HCT116 (cell line): ENCODE results near the gene RHOH. TPM values are rescaled to one million over a fixed set of nuclear protein-coding genes. Genes with fewer than 3 reads are reported as not detected.

Experiments used
- ATAC-seq: fragments of 200-7000 bp; cut with Tn5 transposase; 2 replicates; pipeline ENCODE4 v1.9.1; 2020; ENCODE audit warnings: mild to moderate bottlenecking, moderate library complexity
- BruUV-seq: library from RNA; stranded (reverse); fragments of 400-500 nt; replicated peaks from 2 replicates; lab custom pipeline; 2021; lab: Mats Ljungman, UMichigan
- CTCF ChIA-PET: fragments of 300-600 bp; sonication (Branson Sonifier 250); formaldehyde crosslinking; loops from one replicate; lab custom pipeline; 2021; ENCODE audit warnings: antibody characterized with exemption; lab: Charles Lee
- POLR2A ChIA-PET: fragments of 300-600, 350-600 bp; sonication (Branson Sonifier 250); formaldehyde crosslinking; loops from one replicate; lab custom pipeline; 2021; ENCODE audit warnings: antibody characterized with exemption; lab: Charles Lee
- RAD21 ChIA-PET, 2 experiments: fragments of 300-600 bp; sonication (Branson Sonifier 250); formaldehyde crosslinking; loops; one replicate each; lab custom pipeline; 2023; ENCODE audit warnings: low total read pairs in 2 of 2; ENCODE audit not compliant: uncharacterized antibody in 2 of 2, unreplicated experiment in 2 of 2, low non-redundant PET in 1 of 2; lab: Charles Lee
- DNase-seq: peaks from one replicate; pipeline ENCODE4 v3.0.0-alpha.2; 2010; ENCODE audit warnings: low read depth, low spot score
- H2AFZ ChIP-seq: fragments of 200-600 bp; shearing (Covaris generic), sonication (generic); 2 replicates; pipeline ENCODE4 v1.6.1; 2017; ENCODE audit warnings: low read depth, mixed run types, mixed read lengths, antibody characterized with exemption, low read length; ENCODE audit not compliant: poor library complexity, severe bottlenecking
- H3K27ac ChIP-seq: 2 replicates; pipeline ENCODE4 v1.5.1; 2012; ENCODE audit warnings: low read depth, low read length
- H3K27me3 ChIP-seq: fragments of 200-600 bp; sonication (generic); 2 replicates; pipeline ENCODE4 v1.6.1; 2016; ENCODE audit warnings: mixed run types, low read length, mixed read lengths; ENCODE audit not compliant: insufficient read depth
- H3K36me3 ChIP-seq, 2 experiments: fragments of 200-500 bp in 1 of 2; fragments of 200-600 bp in 1 of 2; sonication (Bioruptor generic) in 1 of 2; sonication (generic) in 1 of 2; 2 replicates each; pipeline versions ENCODE4 v1.5.1 to v1.6.1; 2014 to 2016; ENCODE audit warnings: low read length in 2 of 2, inconsistent platforms in 1 of 2, mixed read lengths in 1 of 2, mixed run types in 1 of 2; ENCODE audit not compliant: insufficient read depth in 2 of 2, control insufficient read depth in 1 of 2
- H3K4me1 ChIP-seq, 2 experiments: fragments of 200-600 bp in 1 of 2; sonication (generic) in 1 of 2; 2 replicates each; pipeline versions ENCODE4 v1.5.1 to v1.6.1; 2012 to 2017; ENCODE audit warnings: low read length in 2 of 2, inconsistent platforms in 1 of 2, mild to moderate bottlenecking in 1 of 2, mixed read lengths in 1 of 2, mixed run types in 1 of 2, moderate library complexity in 1 of 2; ENCODE audit not compliant: insufficient read depth in 2 of 2, control insufficient read depth in 1 of 2
- H3K4me2 ChIP-seq: fragments of 200-600 bp; sonication (generic); 2 replicates; pipeline ENCODE4 v1.6.1; 2017; ENCODE audit warnings: mixed run types, low read length, mixed read lengths
- H3K4me3 ChIP-seq, 2 experiments: fragments of 200-600 bp in 1 of 2; sonication (generic) in 1 of 2; replicated peaks in 1 of 2; 2 replicates each; pipeline ENCODE4 v1.5.1; 2011 to 2016; ENCODE audit warnings: low read length in 2 of 2, control low read depth in 1 of 2, low read depth in 1 of 2, mild to moderate bottlenecking in 1 of 2, mixed read lengths in 1 of 2, mixed run types in 1 of 2
- H3K79me2 ChIP-seq: fragments of 200-600 bp; sonication (generic); 2 replicates; pipeline ENCODE4 v1.6.1; 2017; ENCODE audit warnings: mild to moderate bottlenecking, mixed run types, low read length, moderate library complexity, mixed read lengths; ENCODE audit not compliant: insufficient read depth
- H3K9ac ChIP-seq: fragments of 200-600 bp; sonication (generic); 2 replicates; pipeline ENCODE4 v1.6.1; 2016; ENCODE audit warnings: low read length, mixed read lengths
- H3K9me2 ChIP-seq: fragments of 200-600 bp; sonication (generic), shearing (Covaris generic); 2 replicates; pipeline ENCODE4 v1.6.1; 2017; ENCODE audit warnings: mixed run types, mild to moderate bottlenecking, moderate library complexity; ENCODE audit not compliant: insufficient read depth
- H3K9me3 ChIP-seq, 2 experiments: fragments of 200-500 bp in 1 of 2; fragments of 200-600 bp in 1 of 2; sonication (Bioruptor generic) in 1 of 2; sonication (generic) in 1 of 2; 2 replicates each; pipeline ENCODE4 v1.6.1; 2014 to 2017; ENCODE audit warnings: low read length in 2 of 2, mixed read lengths in 2 of 2, inconsistent platforms in 1 of 2, low read depth in 1 of 2, mild to moderate bottlenecking in 1 of 2, mixed run types in 1 of 2, moderate library complexity in 1 of 2; ENCODE audit not compliant: control insufficient read depth in 1 of 2, insufficient read depth in 1 of 2
- H4K20me1 ChIP-seq: fragments of 200-600 bp; sonication (generic), shearing (Covaris generic); 2 replicates; pipeline ENCODE4 v1.6.1; 2017; ENCODE audit warnings: mixed run types, mild to moderate bottlenecking, moderate library complexity; ENCODE audit not compliant: insufficient read depth
- CBX3 ChIP-seq: IDR thresholded peaks from 2 replicates; pipeline ENCODE4 v1.6.1; 2012; ENCODE audit warnings: low read depth
- EZH2 ChIP-seq: fragments of 200-600 bp; sonication (generic); IDR thresholded peaks from 2 replicates; pipeline ENCODE4 v1.6.1; 2017; ENCODE audit warnings: antibody characterized with exemption, mixed run types
- FOSL1 ChIP-seq: IDR thresholded peaks from 2 replicates; pipeline ENCODE4 v1.6.1; 2012; ENCODE audit warnings: low read depth
- JUND ChIP-seq: IDR thresholded peaks from 2 replicates; pipeline ENCODE4 v1.6.1; 2012
- POLR2AphosphoS5 ChIP-seq: IDR thresholded peaks from 2 replicates; pipeline ENCODE4 v1.6.1; 2011; ENCODE audit warnings: mild to moderate bottlenecking, low read depth, low read length, moderate library complexity
- ZFX ChIP-seq: fragments of 450-650 bp; IDR thresholded peaks from 2 replicates; pipeline ENCODE4 v1.6.1; 2017
- ZNF274 ChIP-seq: fragments of 200-500 bp; sonication (Bioruptor generic); IDR thresholded peaks from 2 replicates; pipeline ENCODE4 v1.6.1; 2014; ENCODE audit warnings: mild to moderate bottlenecking, low read depth, low read length, inconsistent platforms
- intact Hi-C: fragments of 100-400 bp; cut with micrococcal nuclease; formaldehyde crosslinking; loops from 2 replicates; pipeline ENCODE4 v1.10.0; 2022
- total RNA-seq: library from RNA; stranded (reverse); gene quantifications from one replicate; pipeline ENCODE4 v1.2.1, GENCODE V29; 2021; ENCODE audit not compliant: unreplicated experiment
- TF ChIP-seq, protein P1 (sequence below), 3 experiments: fragments of 200-600 bp in 1 of 3; sonication (generic) in 1 of 3; IDR thresholded peaks in 2 of 3; conservative IDR thresholded peaks in 1 of 3; 2 replicates each; pipeline ENCODE4 v1.5.1; 2012 to 2017; ENCODE audit warnings: low read depth in 2 of 3, low read length in 2 of 3, antibody characterized with exemption in 1 of 3, borderline replicate concordance in 1 of 3, control low read depth in 1 of 3, mild to moderate bottlenecking in 1 of 3, mixed read lengths in 1 of 3, mixed run types in 1 of 3, moderate library complexity in 1 of 3; ENCODE audit not compliant: insufficient read depth in 1 of 3

Gene RHOH
- total RNA-seq, 1 experiment from 2014 or later: 0.74 TPM

DNA sequence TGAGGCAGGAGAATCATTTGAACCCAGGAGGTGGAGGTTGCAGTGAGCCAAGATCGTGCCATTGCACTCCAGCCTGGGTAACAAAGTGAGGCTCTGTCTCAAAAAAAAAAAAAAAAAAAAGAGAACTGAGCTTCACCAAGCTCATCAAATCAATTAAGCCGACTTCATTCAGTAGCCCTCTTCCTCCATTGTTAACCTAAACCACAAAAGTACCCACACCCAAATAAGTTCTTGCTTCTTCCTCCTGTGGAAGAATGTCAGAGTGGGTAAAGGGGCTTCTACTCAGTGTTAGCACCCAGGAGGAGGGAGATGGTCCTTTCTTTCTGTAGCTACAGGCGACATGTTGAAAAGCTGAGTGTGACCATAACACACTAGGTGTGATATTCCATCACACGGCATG lies 79.7 kb downstream of the RHOH start:
- H3K9me2 ChIP-seq: no peaks in the 10 kb centered on the region
- ATAC-seq (no peak), DNase-seq (no peak)
- no peak overlapping the region for H3K4me2 ChIP-seq
- no peaks in the 10 kb centered on the region for H3K79me2 ChIP-seq
- ChIA-PET RAD21 (no interaction called here), CTCF (no interaction called here), POLR2A (no interaction called here)
- TF ChIP-seq CBX3 (no peak), ZNF274 (no peak), JUND (no peak), ZFX (no peak), POLR2AphosphoS5 (no peak), EZH2 (no peak)
- H3K36me3 ChIP-seq: no peaks in the 10 kb centered on the region
- no peaks in the 10 kb centered on the region for H3K4me1 ChIP-seq
- no TSS peak for BruUV-seq
- intact Hi-C loops: no loop called here
- H3K27ac ChIP-seq: no peak overlapping the region
- H3K4me3 ChIP-seq: no peak overlapping the region
- no peaks in the 10 kb centered on the region for H3K27me3 ChIP-seq
- no peak overlapping the region for H2AFZ ChIP-seq
- H4K20me1 ChIP-seq: no peaks in the 10 kb centered on the region
- H3K9ac ChIP-seq: no peak overlapping the region
- peaks cover 0 to 1% of the 10 kb centered on the region in 2 experiments; a peak in 1 of 4 replicates for H3K9me3 ChIP-seq

DNA sequence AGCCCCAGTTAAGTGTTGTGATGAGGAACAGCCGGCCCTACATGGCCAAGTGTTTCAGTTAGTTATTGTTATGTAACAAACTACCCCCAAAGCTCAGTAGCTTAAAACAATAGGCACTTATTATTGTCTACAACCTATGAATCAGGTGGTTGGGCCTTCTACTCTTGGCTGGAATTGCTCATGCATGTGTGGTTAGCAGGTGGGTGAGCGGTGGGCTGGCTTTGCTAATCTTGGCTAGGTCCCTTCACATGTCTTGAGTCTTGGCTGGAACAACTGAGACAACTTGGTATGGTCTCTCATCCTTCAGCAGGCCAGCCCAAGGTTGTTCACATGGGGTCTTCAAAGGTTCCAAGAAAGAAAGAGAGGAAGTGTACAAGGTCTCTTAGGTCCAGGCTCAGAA lies 83.8 kb downstream of the RHOH start:
- no peak for DNase-seq
- Histone ChIP-seq H3K79me2 (no peaks in the 10 kb centered on the region), H3K9me2 (no peaks in the 10 kb centered on the region), H3K9me3 (peaks cover 0 to 7% of the 10 kb centered on the region in 2 experiments; a peak in 1 of 4 replicates), H3K9ac (no peak overlapping the region), H3K4me1 (peaks cover 4 to 21% of the 10 kb centered on the region in 2 experiments), H3K4me2 (no peak overlapping the region), H2AFZ (no peak overlapping the region), H4K20me1 (no peaks in the 10 kb centered on the region), H3K27me3 (no peaks in the 10 kb centered on the region), H3K4me3 (no peak overlapping the region), H3K27ac (no peak overlapping the region), H3K36me3 (no peaks in the 10 kb centered on the region)
- ATAC-seq: no peak
- no peak for TF ChIP-seq FOSL1
- no peak for TF ChIP-seq JUND
- TF ChIP-seq, protein P1, sequence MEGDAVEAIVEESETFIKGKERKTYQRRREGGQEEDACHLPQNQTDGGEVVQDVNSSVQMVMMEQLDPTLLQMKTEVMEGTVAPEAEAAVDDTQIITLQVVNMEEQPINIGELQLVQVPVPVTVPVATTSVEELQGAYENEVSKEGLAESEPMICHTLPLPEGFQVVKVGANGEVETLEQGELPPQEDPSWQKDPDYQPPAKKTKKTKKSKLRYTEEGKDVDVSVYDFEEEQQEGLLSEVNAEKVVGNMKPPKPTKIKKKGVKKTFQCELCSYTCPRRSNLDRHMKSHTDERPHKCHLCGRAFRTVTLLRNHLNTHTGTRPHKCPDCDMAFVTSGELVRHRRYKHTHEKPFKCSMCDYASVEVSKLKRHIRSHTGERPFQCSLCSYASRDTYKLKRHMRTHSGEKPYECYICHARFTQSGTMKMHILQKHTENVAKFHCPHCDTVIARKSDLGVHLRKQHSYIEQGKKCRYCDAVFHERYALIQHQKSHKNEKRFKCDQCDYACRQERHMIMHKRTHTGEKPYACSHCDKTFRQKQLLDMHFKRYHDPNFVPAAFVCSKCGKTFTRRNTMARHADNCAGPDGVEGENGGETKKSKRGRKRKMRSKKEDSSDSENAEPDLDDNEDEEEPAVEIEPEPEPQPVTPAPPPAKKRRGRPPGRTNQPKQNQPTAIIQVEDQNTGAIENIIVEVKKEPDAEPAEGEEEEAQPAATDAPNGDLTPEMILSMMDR (IDR thresholded peaks at IDR 0.05 in 2 of 3, conservative IDR thresholded peaks at IDR 0.05 in 1 of 3; ENCODE audit: borderline replicate concordance in 1 of 3, insufficient read depth in 1 of 3, low read depth in 2 of 3, low read length in 2 of 3): no peak
- TF ChIP-seq POLR2AphosphoS5: no peak
- POLR2A ChIA-PET: no interaction called here
- CTCF ChIA-PET: no interaction called here
- BruUV-seq: no TSS peak
- intact Hi-C loops: no loop called here
- RAD21 ChIA-PET: no interaction called here
